OCI-LY1 (cell line): ENCODE measurements around the gene THRAP3.

Source experiments
- H2AFZ ChIP-seq: fragments of 200-600 bp; sonication (generic), shearing (Covaris generic); 2 replicates; pipeline ENCODE4 v1.6.0; 2014; ENCODE audit warnings: antibody characterized with exemption, mild to moderate bottlenecking, low read length
- H3F3A ChIP-seq: fragments of 200-600 bp; sonication (generic), shearing (Covaris generic); 2 replicates; pipeline ENCODE4 v1.6.0; 2014; ENCODE audit warnings: mild to moderate bottlenecking, antibody characterized with exemption, low read length, moderate library complexity; ENCODE audit not compliant: insufficient read depth
- H3K27ac ChIP-seq: fragments of 200-600 bp; sonication (generic); 2 replicates; pipeline ENCODE4 v1.5.1; 2014; ENCODE audit warnings: low read length, mixed run types, mild to moderate bottlenecking, low read depth; ENCODE audit not compliant: poor library complexity, severe bottlenecking
- H3K27me3 ChIP-seq: fragments of 200-600 bp; sonication (generic); 2 replicates; pipeline ENCODE4 v1.6.0; 2014; ENCODE audit warnings: antibody characterized with exemption, mild to moderate bottlenecking, low read length, moderate library complexity; ENCODE audit not compliant: insufficient read depth
- H3K36me3 ChIP-seq: fragments of 200-600 bp; sonication (generic); 2 replicates; pipeline ENCODE4 v1.6.1; 2014; ENCODE audit warnings: mild to moderate bottlenecking, antibody characterized with exemption, low read length, moderate library complexity, mixed read lengths; ENCODE audit not compliant: insufficient read depth
- H3K4me1 ChIP-seq: fragments of 200-600 bp; sonication (generic); 2 replicates; pipeline ENCODE4 v1.5.1; 2014; ENCODE audit warnings: mild to moderate bottlenecking, low read length, moderate library complexity; ENCODE audit not compliant: insufficient read depth, severe bottlenecking
- H3K4me2 ChIP-seq: fragments of 200-600 bp; sonication (generic), shearing (Covaris generic); 2 replicates; pipeline ENCODE4 v1.6.1; 2014; ENCODE audit warnings: low read length
- H3K4me3 ChIP-seq: fragments of 200-600 bp; sonication (generic); 2 replicates; pipeline ENCODE4 v1.5.1; 2014; ENCODE audit warnings: low read length, low read depth, mild to moderate bottlenecking, mixed read lengths; ENCODE audit not compliant: poor library complexity, severe bottlenecking
- H3K79me2 ChIP-seq: fragments of 200-600 bp; shearing (Covaris generic); 2 replicates; pipeline ENCODE4 v1.6.1; 2016; ENCODE audit warnings: mixed run types, low read length, mixed read lengths; ENCODE audit not compliant: insufficient read depth
- H3K9ac ChIP-seq: fragments of 200-600 bp; sonication (generic), shearing (Covaris generic); 2 replicates; pipeline ENCODE4 v1.6.1; 2014; ENCODE audit warnings: mild to moderate bottlenecking, low read length, mixed read lengths
- H3K9me2 ChIP-seq: fragments of 200-600 bp; sonication (generic), shearing (Covaris generic); 2 replicates; pipeline ENCODE4 v1.6.1; 2014; ENCODE audit warnings: low read depth, mild to moderate bottlenecking, low read length, mixed read lengths
- H3K9me3 ChIP-seq: fragments of 200-600 bp; shearing (Covaris generic); 2 replicates; pipeline ENCODE4 v1.6.1; 2014; ENCODE audit warnings: low read length, mixed read lengths
- H4K20me1 ChIP-seq: fragments of 200-600 bp; sonication (generic), shearing (Covaris generic); 2 replicates; pipeline ENCODE4 v1.6.0; 2016; ENCODE audit warnings: mild to moderate bottlenecking, low read length; ENCODE audit not compliant: insufficient read depth
- CTCF ChIP-seq: fragments of 200-600 bp; sonication (generic), shearing (Covaris generic); IDR thresholded peaks from 2 replicates; pipeline ENCODE4 v1.5.1; 2017; ENCODE audit warnings: mild to moderate bottlenecking, antibody characterized with exemption, low read length, moderate library complexity, mixed read lengths
- EZH2 ChIP-seq: fragments of 200-600 bp; sonication (generic), shearing (Covaris generic); IDR thresholded peaks from 2 replicates; pipeline ENCODE4 v1.8.0; 2017; ENCODE audit warnings: borderline replicate concordance, mixed run types, mild to moderate bottlenecking, antibody characterized with exemption, low read length, moderate library complexity, mixed read lengths

THRAP3 gene

GRCh38 chr1:36349241-36349671, 125.0 kb downstream of the THRAP3 start:
- Histone ChIP-seq H3K9me3 (no peaks in the 10 kb centered on the region), H2AFZ (no peak overlapping the region), H3K36me3 (peaks cover 68% of the 10 kb centered on the region; the same call in 1 of the 2 replicates), H4K20me1 (no peaks in the 10 kb centered on the region), H3K9ac (no peak overlapping the region), H3K27me3 (no peaks in the 10 kb centered on the region), H3F3A (no peaks in the 10 kb centered on the region), H3K79me2 (no peaks in the 10 kb centered on the region), H3K4me1 (peaks cover 24% of the 10 kb centered on the region), H3K27ac (peak overlapping the region; percentile 61), H3K4me3 (no peak overlapping the region), H3K9me2 (no peaks in the 10 kb centered on the region), H3K4me2 (no peak overlapping the region)
- no peak for TF ChIP-seq CTCF
- no peak for TF ChIP-seq EZH2

- H2AFZ ChIP-seq: no peak overlapping the region
- no peaks in the 10 kb centered on the region for H3K27me3 ChIP-seq
- no peaks in the 10 kb centered on the region for H4K20me1 ChIP-seq
- H3K27ac ChIP-seq: peak overlapping the region; percentile 61
- TF ChIP-seq CTCF: no peak
- TF ChIP-seq EZH2: no peak
- H3K9ac ChIP-seq: no peak overlapping the region
- no peaks in the 10 kb centered on the region for H3K79me2 ChIP-seq
- H3F3A ChIP-seq: no peaks in the 10 kb centered on the region
- H3K4me1 ChIP-seq: peaks cover 24% of the 10 kb centered on the region
- no peaks in the 10 kb centered on the region for H3K9me2 ChIP-seq
- peaks cover 73% of the 10 kb centered on the region; the same call in 1 of the 2 replicates for H3K36me3 ChIP-seq
- H3K4me3 ChIP-seq: no peak overlapping the region
- no peaks in the 10 kb centered on the region for H3K9me3 ChIP-seq
- no peak overlapping the region for H3K4me2 ChIP-seq
Measured at GRCh38 chr1:36349839-36350238, 125.6 kb downstream of the THRAP3 start.

GRCh38 chr1:36350659-36351226, 126.5 kb downstream of the THRAP3 start:
- no peaks in the 10 kb centered on the region for H3K9me3 ChIP-seq
- no peaks in the 10 kb centered on the region for H3K79me2 ChIP-seq
- no peaks in the 10 kb centered on the region for H3K9me2 ChIP-seq
- no peak overlapping the region; the same call in 1 of the 2 replicates for H3K4me2 ChIP-seq
- H3K9ac ChIP-seq: peak overlapping the region; percentile 21; the same call in 1 of the 2 replicates
- no peaks in the 10 kb centered on the region for H3F3A ChIP-seq
- no peaks in the 10 kb centered on the region for H4K20me1 ChIP-seq
- no peak overlapping the region for H3K4me3 ChIP-seq
- H3K4me1 ChIP-seq: peaks cover 24% of the 10 kb centered on the region
- peak overlapping the region; percentile 61 for H3K27ac ChIP-seq
- no peak overlapping the region for H2AFZ ChIP-seq
- TF ChIP-seq CTCF (no peak), EZH2 (no peak)
- H3K36me3 ChIP-seq: peaks cover 75% of the 10 kb centered on the region; the same call in 1 of the 2 replicates
- H3K27me3 ChIP-seq: no peaks in the 10 kb centered on the region
